Islet of Langerhans (tissue), 1 donor: ENCODE results near the gene IGF1R.

Experiments
- FAIRE-seq: peaks from one replicate; lab custom pipeline; 2011; peaks lifted over from hg19 to GRCh38; lab: Jason Lieb, UNC

The IGF1R gene

DNA sequence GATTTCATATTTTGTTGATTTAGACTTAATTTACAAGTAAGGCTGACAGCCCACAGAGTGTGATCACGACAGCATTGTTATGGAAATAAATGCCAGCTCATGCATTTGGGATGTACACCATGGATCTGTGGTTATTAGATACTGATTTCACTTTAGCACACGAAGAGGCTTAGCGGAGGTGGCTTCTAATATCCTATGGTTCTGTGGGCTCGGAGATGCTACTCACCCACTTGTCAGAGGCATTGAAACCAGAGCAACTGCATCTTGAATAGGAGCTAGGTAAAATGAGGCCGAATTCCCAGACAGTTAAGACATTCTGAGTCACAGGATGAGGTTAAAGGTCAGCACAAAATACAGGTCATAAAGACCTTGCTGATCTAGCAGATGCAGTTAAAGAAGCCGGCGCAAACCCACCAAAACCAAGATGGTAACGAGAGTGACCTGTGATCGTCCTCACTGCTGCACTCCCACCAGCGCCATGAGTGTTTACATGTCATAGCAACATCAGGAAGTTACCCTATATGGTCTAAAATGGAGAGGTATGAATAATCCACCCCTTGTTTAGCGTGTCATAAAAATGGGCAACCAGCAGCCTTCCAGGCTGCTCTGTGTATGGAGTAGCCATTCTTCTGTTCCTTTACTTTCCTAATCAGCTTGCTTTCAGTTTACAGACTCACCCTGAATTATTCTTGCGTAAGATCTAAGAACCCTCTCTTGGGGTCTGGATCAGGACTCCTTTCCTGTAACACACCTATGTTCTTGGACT, 241.8 kb downstream of the IGF1R start:
- no peak for FAIRE-seq

- FAIRE-seq: no peak
These were observed 243.0 kb downstream of the IGF1R start for GRCh38 chr15:98891301-98891700.

- FAIRE-seq: no peak
These were observed 245.1 kb downstream of the IGF1R start for GRCh38 chr15:98893401-98893800.

DNA sequence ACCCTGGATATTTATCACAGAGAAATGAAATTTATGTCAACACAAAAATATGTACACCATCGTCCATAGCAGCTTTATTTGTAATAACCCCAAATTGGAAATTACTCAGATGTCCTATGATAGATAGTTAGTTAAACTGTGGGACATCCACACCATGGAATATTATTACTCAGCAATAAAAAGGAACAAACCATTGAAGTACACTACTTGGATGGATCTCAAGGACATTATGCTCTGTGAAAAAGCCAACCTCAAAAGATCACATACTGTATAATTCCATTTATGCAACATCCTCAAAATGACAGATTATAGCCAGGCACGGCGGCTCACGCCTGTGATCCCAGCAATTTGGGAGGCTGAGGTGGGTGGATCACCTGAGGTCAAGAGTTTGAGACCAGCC, 246.0 kb downstream of the IGF1R start:
- FAIRE-seq: no peak

GRCh38 chr15:98896002-98896721, 247.8 kb downstream of the IGF1R start:
- FAIRE-seq: no peak

GRCh38 chr15:98896802-98897732, 248.7 kb downstream of the IGF1R start:
- peak; percentile 86 for FAIRE-seq

DNA sequence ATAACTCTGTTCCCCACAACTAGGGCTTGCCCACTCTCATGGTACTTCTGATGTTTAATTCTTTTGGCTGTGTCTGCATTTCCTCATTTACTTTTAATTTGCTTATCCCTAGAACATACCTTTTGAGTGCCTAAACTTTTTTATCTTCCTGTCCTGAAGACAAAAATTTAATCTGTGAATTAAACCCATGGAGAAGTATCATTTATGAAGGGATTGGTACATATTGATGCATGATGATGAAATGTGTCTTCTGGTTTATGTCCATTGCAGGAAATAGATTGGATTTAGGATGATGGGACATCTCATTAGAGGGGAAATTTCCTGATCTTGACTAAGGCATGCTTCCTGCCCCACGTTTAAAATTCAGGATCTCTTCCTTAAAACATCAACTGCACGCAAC, 249.8 kb downstream of the IGF1R start:
- FAIRE-seq: no peak

DNA sequence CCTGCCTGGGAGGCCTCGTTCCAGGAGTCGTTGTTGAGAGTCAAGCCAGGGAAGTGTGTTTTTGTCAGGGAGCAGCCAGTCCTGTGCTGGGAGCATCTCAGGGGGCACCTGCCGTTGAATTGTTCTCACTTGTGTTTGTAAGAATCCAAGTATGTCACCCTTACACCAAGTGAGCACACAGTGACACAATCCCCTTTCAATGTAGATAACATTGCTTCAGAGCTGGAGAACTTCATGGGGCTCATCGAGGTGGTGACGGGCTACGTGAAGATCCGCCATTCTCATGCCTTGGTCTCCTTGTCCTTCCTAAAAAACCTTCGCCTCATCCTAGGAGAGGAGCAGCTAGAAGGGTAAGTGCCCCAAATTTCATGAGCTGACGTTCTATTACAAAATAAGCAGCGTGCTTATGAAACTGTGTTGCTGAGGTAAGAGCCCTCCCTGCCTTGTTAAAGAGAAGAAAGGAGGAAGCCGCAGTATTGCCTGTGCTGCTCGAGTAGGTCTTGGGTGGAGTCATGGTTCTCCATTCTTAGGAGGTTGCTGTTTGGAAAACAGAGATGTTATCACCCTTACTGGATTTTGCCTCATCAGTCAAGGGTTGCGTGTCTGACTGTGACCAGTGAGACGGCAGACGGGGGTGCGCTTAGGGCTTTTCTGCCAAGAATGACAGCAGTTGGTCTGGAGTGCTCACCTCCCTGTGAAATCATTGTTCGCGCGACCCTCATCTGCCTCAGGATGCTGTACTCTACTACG, 251.1 kb downstream of the IGF1R start:
- no peak for FAIRE-seq

DNA sequence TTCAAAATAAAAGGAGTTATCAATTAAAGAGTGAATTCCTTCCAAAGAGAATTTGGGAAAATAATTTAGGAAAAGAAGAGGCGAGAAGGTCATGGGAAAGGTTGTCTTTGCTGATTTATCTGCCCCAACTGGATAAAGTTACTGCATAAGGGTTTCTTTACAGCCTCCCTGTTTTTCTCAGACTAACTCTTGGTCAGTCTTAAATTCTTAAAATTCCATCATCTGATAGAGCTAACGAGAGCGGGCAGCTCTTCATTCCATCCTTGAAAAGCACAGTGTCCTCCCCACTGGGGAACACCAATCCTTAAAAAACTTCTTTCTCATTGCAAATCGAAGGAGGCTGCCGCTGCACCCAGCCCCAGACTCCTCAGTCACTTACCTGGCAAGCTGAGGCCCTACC, 252.0 kb downstream of the IGF1R start:
- no peak for FAIRE-seq

GRCh38 chr15:98901434-98902072, 253.2 kb downstream of the IGF1R start:
- FAIRE-seq: no peak

GRCh38 chr15:98902931-98903330, 254.6 kb downstream of the IGF1R start:
- no peak for FAIRE-seq

DNA sequence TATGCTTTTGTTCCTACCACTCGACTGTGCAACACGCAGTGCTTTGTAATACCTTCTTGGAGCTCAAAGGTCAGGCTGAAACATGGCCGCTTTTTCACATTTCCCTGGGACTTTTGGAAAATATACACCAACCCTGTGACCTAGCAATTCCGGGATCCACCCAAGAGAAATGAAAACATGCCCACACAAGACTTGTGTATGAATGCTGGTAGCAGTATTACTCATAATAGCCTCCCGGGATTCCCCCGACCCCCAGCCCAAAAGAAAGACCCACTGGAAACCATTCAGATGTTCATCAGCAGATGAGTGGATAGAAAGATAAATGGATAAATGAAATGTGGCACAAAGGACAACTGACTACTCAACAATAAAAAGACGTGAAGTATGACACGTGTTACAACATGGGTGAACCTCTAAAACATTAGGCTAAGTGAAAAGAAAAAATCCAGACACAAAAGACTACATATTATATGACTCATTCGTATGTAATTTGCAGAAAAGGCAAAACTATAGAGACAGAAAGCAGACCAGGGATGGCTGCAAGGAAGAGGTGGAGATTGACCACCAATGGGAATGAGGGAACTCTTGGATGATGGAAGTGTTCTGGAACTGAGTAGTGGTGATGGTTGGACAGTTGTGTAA, 255.2 kb downstream of the IGF1R start:
- no peak for FAIRE-seq

DNA sequence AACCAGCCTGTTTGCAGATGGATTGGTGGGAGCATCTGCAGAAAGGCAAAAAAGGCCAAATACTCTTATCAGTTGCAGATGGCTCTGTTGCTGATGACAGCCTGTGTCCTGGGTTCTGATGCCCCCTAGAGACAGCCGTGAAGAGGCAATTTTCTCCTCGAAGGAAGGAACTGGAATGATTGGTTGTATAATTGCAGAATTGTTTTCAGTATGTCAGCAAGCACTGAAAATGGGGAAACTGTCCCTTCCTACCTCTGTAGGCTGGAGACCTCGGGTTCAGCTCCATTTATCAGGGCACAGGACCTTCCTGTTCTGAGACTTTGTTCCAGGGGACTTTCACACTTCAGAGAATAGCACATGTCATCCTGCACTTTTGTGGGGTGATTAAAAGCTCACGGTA, 256.2 kb downstream of the IGF1R start:
- no peak for FAIRE-seq

- no peak for FAIRE-seq
These were observed 257.8 kb downstream of the IGF1R start for GRCh38 chr15:98905963-98906711.

GRCh38 chr15:98906712-98907083, 258.4 kb downstream of the IGF1R start:
- FAIRE-seq: no peak

DNA sequence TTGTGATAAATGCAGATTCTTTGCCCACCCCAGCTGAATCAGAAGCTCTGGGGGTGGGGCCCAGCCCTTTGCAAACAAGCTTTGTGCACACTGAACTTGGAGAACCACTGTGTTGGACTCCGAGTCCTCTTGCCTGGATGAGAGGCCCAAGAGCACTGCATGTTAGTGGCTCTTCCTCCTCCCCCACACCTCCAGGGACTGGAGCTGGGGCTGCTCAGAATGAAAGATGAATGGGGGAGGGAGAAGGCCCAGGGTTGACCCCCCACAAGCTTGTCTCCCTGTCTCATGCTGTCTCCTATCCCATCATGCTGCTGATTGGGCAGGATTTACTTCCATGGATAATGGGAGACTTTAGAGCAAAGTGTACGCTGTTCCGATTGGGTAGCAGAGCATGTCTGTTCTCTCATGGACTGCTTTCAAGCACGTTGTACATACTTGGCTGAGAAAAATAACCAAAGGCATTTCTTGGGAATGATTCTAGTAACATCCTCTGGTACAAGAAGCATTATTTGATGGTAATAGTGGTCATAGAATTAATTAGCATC, 259.7 kb downstream of the IGF1R start:
- no peak for FAIRE-seq

GRCh38 chr15:98909968-98910885, 261.9 kb downstream of the IGF1R start:
- no peak for FAIRE-seq

DNA sequence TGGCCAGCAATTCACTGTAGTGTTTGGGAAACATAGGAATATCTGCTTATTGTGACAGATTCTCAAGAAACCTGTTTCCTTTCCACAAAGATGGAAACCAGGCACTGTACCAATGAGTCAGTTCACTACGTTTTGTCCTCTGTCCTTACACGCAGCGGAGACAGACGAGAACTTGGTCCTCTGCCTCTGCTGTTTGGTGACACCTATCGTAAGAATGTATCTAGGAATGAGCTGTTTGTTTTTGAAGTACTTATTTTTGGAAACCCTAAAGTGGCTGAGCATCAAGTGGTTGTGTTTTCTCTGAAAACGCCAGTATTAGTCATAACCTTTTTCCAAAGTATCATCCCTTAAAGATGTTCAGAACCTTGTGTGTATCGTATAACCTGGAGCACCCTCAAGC, 266.3 kb downstream of the IGF1R start:
- no peak for FAIRE-seq

GRCh38 chr15:98916826-98917225, 268.5 kb downstream of the IGF1R start:
- FAIRE-seq: no peak
